PC-9 (cell line): ENCODE data around the gene COL24A1.

Experiments used
- EZH2 ChIP-seq: fragments of 200-600 bp; sonication (generic); IDR thresholded peaks from 2 replicates; pipeline ENCODE4 v1.8.0; 2017; ENCODE audit warnings: antibody characterized with exemption, low read depth
- TF ChIP-seq, protein P1 (sequence below): fragments of 200-600 bp; sonication (generic); conservative IDR thresholded peaks from 2 replicates; pipeline ENCODE4 v1.6.1; 2017; ENCODE audit warnings: mixed run types, antibody characterized with exemption, mild to moderate bottlenecking, moderate library complexity

DNA sequence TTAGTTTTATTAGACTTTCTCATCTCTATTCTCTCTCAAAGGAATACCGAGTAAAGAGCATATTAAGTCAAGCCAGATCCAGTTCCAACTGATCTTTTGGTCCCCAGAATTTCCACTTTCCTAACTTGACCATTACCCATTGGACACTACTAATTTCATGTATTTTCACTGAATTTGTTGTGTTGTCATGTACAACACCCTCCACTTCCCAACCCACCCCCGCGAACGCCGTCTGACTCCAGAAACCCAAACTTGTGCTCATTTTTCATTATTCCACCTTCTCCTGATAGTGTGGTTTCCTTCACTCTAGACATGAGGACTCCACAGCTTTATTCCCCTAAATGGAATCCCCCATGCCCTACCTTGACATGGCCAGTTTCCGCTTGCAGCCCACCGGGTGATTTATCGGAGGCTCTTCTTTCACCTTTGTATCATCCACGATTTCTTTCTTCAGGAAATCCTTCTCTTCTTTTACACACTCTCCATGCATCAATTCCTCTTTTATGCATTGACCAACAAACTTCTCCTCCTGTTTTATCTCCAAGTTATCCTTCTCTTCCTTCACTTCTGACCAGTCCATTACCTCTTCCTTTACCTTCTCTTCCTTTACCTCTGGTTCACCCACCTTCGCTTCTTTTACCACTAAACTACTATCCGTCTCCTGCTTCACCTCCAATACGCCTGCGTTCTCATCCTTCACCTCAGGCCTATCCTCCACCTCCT lies 449.1 kb downstream of the COL24A1 start:
- TF ChIP-seq, protein P1, sequence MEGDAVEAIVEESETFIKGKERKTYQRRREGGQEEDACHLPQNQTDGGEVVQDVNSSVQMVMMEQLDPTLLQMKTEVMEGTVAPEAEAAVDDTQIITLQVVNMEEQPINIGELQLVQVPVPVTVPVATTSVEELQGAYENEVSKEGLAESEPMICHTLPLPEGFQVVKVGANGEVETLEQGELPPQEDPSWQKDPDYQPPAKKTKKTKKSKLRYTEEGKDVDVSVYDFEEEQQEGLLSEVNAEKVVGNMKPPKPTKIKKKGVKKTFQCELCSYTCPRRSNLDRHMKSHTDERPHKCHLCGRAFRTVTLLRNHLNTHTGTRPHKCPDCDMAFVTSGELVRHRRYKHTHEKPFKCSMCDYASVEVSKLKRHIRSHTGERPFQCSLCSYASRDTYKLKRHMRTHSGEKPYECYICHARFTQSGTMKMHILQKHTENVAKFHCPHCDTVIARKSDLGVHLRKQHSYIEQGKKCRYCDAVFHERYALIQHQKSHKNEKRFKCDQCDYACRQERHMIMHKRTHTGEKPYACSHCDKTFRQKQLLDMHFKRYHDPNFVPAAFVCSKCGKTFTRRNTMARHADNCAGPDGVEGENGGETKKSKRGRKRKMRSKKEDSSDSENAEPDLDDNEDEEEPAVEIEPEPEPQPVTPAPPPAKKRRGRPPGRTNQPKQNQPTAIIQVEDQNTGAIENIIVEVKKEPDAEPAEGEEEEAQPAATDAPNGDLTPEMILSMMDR = no peak
- TF ChIP-seq EZH2 = no peak
